ENCODE data around the gene TMEM203. TPM values are rescaled to one million over a fixed set of nuclear protein-coding genes. Genes with fewer than 3 reads are reported as not detected.

TMEM203 gene
- total and polyA plus RNA-seq, 2 of the 4 experiments (the other 2 are of a cell fraction): 18.8 to 40.6 TPM

- Histone ChIP-seq H2AK5ac (ENCODE audit: low read depth, low read length) (peak within 1 kb of the TSS; percentile 90), H3K4me3 (ENCODE audit: insufficient read depth, low read depth, low read length) (peak within 1 kb of the TSS; percentile 96), H2AK9ac (replicated peaks; ENCODE audit: low read depth, low read length, poor library complexity) (peak within 1 kb of the TSS; percentile 98), H4K5ac (ENCODE audit: low read depth, low read length) (peak within 1 kb of the TSS; percentile 80; the same call in 1 of the 2 replicates), H3K23ac (ENCODE audit: low read depth, low read length) (peak within 1 kb of the TSS; percentile 93), H3K4ac (ENCODE audit: low read depth, low read length) (peak within 1 kb of the TSS; percentile 81), H3K27ac (ENCODE audit: insufficient read depth, low read length) (peak within 1 kb of the TSS; percentile 84), H3K56ac (ENCODE audit: extremely low read depth, insufficient read depth, low read length) (peak within 1 kb of the TSS; percentile 78), H2BK120ac (ENCODE audit: low read depth, low read length) (0 out of 2 replicates have a peak within 1 kb of the TSS, but pooled peaks have one; percentile 22), H3K9ac (ENCODE audit: low read depth, low read length) (peak within 1 kb of the TSS; percentile 88), H3K9me3 (ENCODE audit: control insufficient read depth, insufficient read depth, low read length) (no peaks in the 10 kb centered on the region), H3K36me3 (ENCODE audit: control insufficient read depth, insufficient read depth, low read length) (peaks cover 18% of the 10 kb centered on the region), H3K79me1 (ENCODE audit: low read depth in 1 of 2, low read length in 2 of 2) (peaks cover 15 to 37% of the 10 kb centered on the region in 2 experiments), H3K4me1 (ENCODE audit: control insufficient read depth, insufficient read depth, low read length) (peaks cover 11% of the 10 kb centered on the region), H3K14ac (replicated peaks; ENCODE audit: low read depth, low read length) (peak within 1 kb of the TSS; percentile 78), H4K20me1 (ENCODE audit: insufficient read depth, low read length) (peaks cover 11% of the 10 kb centered on the region), H4K8ac (ENCODE audit: low read depth in 2 of 2, low read length in 2 of 2) (peak within 1 kb of the TSS; percentile 81 to 94), H2AFZ (replicated peaks; ENCODE audit: low read length, poor library complexity) (peak within 1 kb of the TSS; percentile 99), H3K18ac (ENCODE audit: low read depth, low read length) (peak within 1 kb of the TSS; percentile 52; the same call in 1 of the 2 replicates), H2BK5ac (ENCODE audit: low read depth, low read length, poor library complexity, severe bottlenecking) (peak within 1 kb of the TSS; percentile 75), H2BK20ac (ENCODE audit: low read depth, low read length) (no peak within 1 kb of the TSS), H3K9me1 (ENCODE audit: insufficient read depth, low read length) (no peaks in the 10 kb centered on the region), H2BK15ac (ENCODE audit: low read depth, low read length) (no peak within 1 kb of the TSS), H3K4me2 (ENCODE audit: low read depth, low read length) (peak within 1 kb of the TSS; percentile 97), H3K27me3 (ENCODE audit: control insufficient read depth, insufficient read depth, low read length) (no peaks in the 10 kb centered on the region), H4K91ac (ENCODE audit: insufficient read depth, low read depth, low read length) (peak within 1 kb of the TSS; percentile 61; the same call in 1 of the 2 replicates)
- in situ Hi-C loops (cut with MboI; ENCODE audit: low sequenced_read_pairs): no loop called here
- ATAC-seq (ENCODE audit: low read depth) (peak; percentile 93), DNase-seq (peak; percentile 77)
- no TSS peak for BruUV-seq (replicated peaks)
- 2% methylated on average over 39 of the region's 105 CpGs; no CpG with 5 or more reads in 1 of the 2 experiments for WGBS, 2 experiments (ENCODE audit: extremely low coverage in 2 of 2, insufficient read length in 1 of 2)
- dilution Hi-C loops (cut with HindIII; ENCODE audit: low sequenced_read_pairs, unreplicated experiment): no loop called here
- intact Hi-C loops (cut with micrococcal nuclease): no loop called here
- ChIA-PET POLR2A (ENCODE audit: unreplicated experiment) (interaction anchor here (1.2 to 2.3 kb wide), 2 partner anchors 10 to 14 kb away, joined by 5 to 9 read pairs; no protein-coding TSS in a partner anchor), CTCF (interaction anchor here (0.8 kb wide), 1 partner anchor 18 kb away, joined by 3 read pairs; no protein-coding TSS in a partner anchor)
- TF ChIP-seq, protein P1, sequence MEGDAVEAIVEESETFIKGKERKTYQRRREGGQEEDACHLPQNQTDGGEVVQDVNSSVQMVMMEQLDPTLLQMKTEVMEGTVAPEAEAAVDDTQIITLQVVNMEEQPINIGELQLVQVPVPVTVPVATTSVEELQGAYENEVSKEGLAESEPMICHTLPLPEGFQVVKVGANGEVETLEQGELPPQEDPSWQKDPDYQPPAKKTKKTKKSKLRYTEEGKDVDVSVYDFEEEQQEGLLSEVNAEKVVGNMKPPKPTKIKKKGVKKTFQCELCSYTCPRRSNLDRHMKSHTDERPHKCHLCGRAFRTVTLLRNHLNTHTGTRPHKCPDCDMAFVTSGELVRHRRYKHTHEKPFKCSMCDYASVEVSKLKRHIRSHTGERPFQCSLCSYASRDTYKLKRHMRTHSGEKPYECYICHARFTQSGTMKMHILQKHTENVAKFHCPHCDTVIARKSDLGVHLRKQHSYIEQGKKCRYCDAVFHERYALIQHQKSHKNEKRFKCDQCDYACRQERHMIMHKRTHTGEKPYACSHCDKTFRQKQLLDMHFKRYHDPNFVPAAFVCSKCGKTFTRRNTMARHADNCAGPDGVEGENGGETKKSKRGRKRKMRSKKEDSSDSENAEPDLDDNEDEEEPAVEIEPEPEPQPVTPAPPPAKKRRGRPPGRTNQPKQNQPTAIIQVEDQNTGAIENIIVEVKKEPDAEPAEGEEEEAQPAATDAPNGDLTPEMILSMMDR (conservative IDR thresholded peaks at IDR 0.05; ENCODE audit: low read depth, low read length): peak; percentile 17; the same call in 1 of the 2 replicates
- no peak for TF ChIP-seq RFX5 (IDR thresholded peaks at IDR 0.05; ENCODE audit: low read depth, low read length)
- peak; percentile 61; the same call in 1 of the 2 replicates for TF ChIP-seq CHD1 (IDR thresholded peaks at IDR 0.05; ENCODE audit: low read depth, low read length)
- TF ChIP-seq NFE2L2 (IDR thresholded peaks at IDR 0.05; ENCODE audit: low read depth, low read length): no peak
- TF ChIP-seq MXI1 (IDR thresholded peaks at IDR 0.05; ENCODE audit: borderline replicate concordance, low read depth, low read length): peak; percentile 58; the same call in 1 of the 2 replicates
- TF ChIP-seq USF2 (IDR thresholded peaks at IDR 0.05; ENCODE audit: low read depth, low read length): 0 out of 2 replicates have a peak, but pooled peaks have one; percentile 1
- no peak for TF ChIP-seq RAD21 (IDR thresholded peaks at IDR 0.05; ENCODE audit: low read length)
- TF ChIP-seq FOS (IDR thresholded peaks at IDR 0.05; ENCODE audit: low read depth, low read length): no peak
- TF ChIP-seq BHLHE40 (IDR thresholded peaks at IDR 0.05; ENCODE audit: low read depth, low read length): no peak; the same call in 1 of the 2 replicates
- TF ChIP-seq MAFK (IDR thresholded peaks at IDR 0.05; ENCODE audit: low read depth, low read length): no peak
- TF ChIP-seq ELK1 (IDR thresholded peaks at IDR 0.05; ENCODE audit: borderline replicate concordance, low read depth, low read length): no peak
- TF ChIP-seq MAZ (IDR thresholded peaks at IDR 0.05; ENCODE audit: borderline replicate concordance, low read depth, low read length): peak; percentile 90; the same call in 1 of the 2 replicates
These were observed 49.4 kb upstream of the TMEM203 start, which contains the start of gene NELFB for GRCh38 chr9:137254624-137255447. Gene NELFB, plus strand, starts transcription at chr9:137255327.

Data from IMR-90 (cell line).